Gastrocnemius medialis (tissue), 4 donors: ENCODE data around the gene CALCB. TPM values are rescaled to one million over a fixed set of nuclear protein-coding genes. Genes with fewer than 3 reads are reported as not detected.

ENCODE experiments used
- ATAC-seq, 2 donors: fragments of 150-250 bp; one replicate each; pipeline ENCODE4 v1.9.1; 2016
- DNase-seq, 2 donors: peaks; one replicate each; pipeline ENCODE4 v3.0.0-alpha.2; 2019
- H3K27ac ChIP-seq, 4 donors: fragments of 200-600 bp; sonication (generic); 1 replicate in 1 of 4; 2 replicates in 3 of 4; pipeline ENCODE4 v1.5.1; 2016 to 2018; ENCODE audit warnings: mild to moderate bottlenecking in 2 of 4, moderate library complexity in 1 of 4
- H3K27me3 ChIP-seq, 3 donors: fragments of 200-600 bp; sonication (generic) in 2 of 3; 1 replicate in 1 of 3; 2 replicates in 2 of 3; pipeline versions ENCODE4 v1.5.1 to v1.6.0; 2016 to 2019; ENCODE audit warnings: mild to moderate bottlenecking in 1 of 3, moderate library complexity in 1 of 3
- H3K36me3 ChIP-seq, 2 donors: fragments of 200-600 bp; sonication (generic) in 1 of 2; one replicate each; pipeline ENCODE4 v1.5.1; 2017 to 2018
- H3K4me1 ChIP-seq, 2 donors: fragments of 200-600 bp; sonication (generic) in 1 of 2; one replicate each; pipeline ENCODE4 v1.5.1; 2016 to 2017; ENCODE audit warnings: mild to moderate bottlenecking in 2 of 2
- H3K4me3 ChIP-seq, 4 donors: fragments of 200-600 bp; sonication (generic) in 3 of 4; 1 replicate in 1 of 4; 2 replicates in 3 of 4; pipeline ENCODE4 v1.5.1; 2016 to 2019; ENCODE audit warnings: mild to moderate bottlenecking in 2 of 4
- H3K9me3 ChIP-seq, 3 donors: fragments of 200-600 bp; sonication (generic) in 2 of 3; 1 replicate in 1 of 3; 2 replicates in 2 of 3; pipeline ENCODE4 v1.5.1; 2016 to 2019
- CTCF ChIP-seq, 5 experiments: fragments of 450-650 bp in 3 of 5; fragments of 200-600 bp in 2 of 5; sonication (generic) in 2 of 5; IDR thresholded peaks in 4 of 5; conservative IDR thresholded peaks in 1 of 5; 1 replicate in 4 of 5; 2 replicates in 1 of 5; pipeline ENCODE4 v1.5.1; 2016 to 2019; ENCODE audit warnings: antibody characterized with exemption in 5 of 5, mild to moderate bottlenecking in 3 of 5, moderate library complexity in 3 of 5
- POLR2A ChIP-seq, 2 donors: fragments of 450-650 bp; IDR thresholded peaks; one replicate each; pipeline ENCODE4 v1.6.1; 2017; ENCODE audit warnings: antibody characterized with exemption in 2 of 2, mild to moderate bottlenecking in 2 of 2, moderate library complexity in 2 of 2
- in situ Hi-C, 4 donors: fragments of 200-750 bp; cut with MboI; loops; one replicate each; pipeline versions ENCODE4 v1.15.0 to v1.8.0; 2017; ENCODE audit warnings: low sequenced_read_pairs in 4 of 4
- intact Hi-C: fragments of 100-400 bp; cut with DNase I; formaldehyde crosslinking; loops from one replicate; pipeline ENCODE4 v1.15.1; 2023; ENCODE audit warnings: low total_unique reads
- total RNA-seq, 4 donors: library from RNA; depleted of rRNA; stranded (reverse); fragments of >200 nt; gene quantifications; one replicate each; pipeline versions ENCODE4 v1.1.0 to v1.2.3, GENCODE V29; 2016

The CALCB gene
- total RNA-seq, 4 donors from 2014 or later, result not detected

DNA sequence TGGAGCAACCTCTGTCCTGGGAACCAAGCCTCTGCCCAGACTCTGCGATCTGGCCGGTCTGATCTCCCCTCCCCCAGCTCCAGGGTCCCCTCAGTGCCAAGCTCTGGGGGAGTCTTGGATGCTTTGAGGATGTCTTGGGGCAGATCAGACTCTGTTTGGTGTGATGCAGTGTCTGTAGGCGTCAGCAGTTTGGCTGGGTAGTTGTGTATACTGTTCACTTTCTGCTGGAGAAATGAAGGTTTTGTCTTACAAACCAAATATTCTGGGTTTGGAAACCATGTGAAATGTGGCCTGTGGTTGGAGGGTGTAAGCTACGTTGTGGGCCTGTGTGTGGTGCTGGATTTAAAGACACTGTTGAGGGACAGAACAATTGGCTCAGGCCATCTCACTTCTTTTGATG lies 46.0 kb downstream of the CALCB start:
- Histone ChIP-seq H3K27ac (no peak overlapping the region), H3K36me3 (no peaks in the 10 kb centered on the region), H3K27me3 (peaks cover 11 to 22% (median 19%) of the 10 kb centered on the region in 3 donors), H3K4me1 (no peaks in the 10 kb centered on the region), H3K4me3 (no peak overlapping the region), H3K9me3 (no peaks in the 10 kb centered on the region)
- TF ChIP-seq POLR2A (IDR thresholded peaks at IDR 0.05) (no peak), CTCF (IDR thresholded peaks at IDR 0.05 in 4 of 5, conservative IDR thresholded peaks at IDR 0.05 in 1 of 5) (no peak)
- in situ Hi-C loops, result no loop called here
- no peak for ATAC-seq
- no peak for DNase-seq
- intact Hi-C loops, result no loop called here

DNA sequence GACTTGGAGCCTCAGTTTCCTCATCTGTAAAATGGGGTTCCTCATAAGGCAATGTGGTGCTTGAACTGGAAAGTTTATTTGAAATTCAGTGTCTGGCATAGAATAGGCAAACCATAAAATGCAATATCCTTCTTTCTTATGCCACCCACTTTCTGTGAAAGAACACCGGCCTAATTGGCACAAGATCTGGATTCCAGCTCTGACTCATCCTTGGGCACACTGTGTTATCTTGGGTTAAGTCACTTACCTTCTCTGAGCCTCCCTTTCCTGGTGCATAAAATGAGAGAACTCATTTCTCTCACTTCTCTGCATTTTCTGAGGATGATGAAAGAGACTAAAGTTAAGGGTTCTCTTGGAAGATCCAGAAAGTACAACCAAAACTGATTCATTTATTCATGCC lies 46.4 kb downstream of the CALCB start:
- no peak for TF ChIP-seq POLR2A (IDR thresholded peaks at IDR 0.05)
- TF ChIP-seq CTCF (IDR thresholded peaks at IDR 0.05 in 4 of 5, conservative IDR thresholded peaks at IDR 0.05 in 1 of 5), result no peak
- H3K4me3 ChIP-seq, result no peak overlapping the region
- peaks cover 11 to 19% (median 17%) of the 10 kb centered on the region in 3 donors for H3K27me3 ChIP-seq
- H3K36me3 ChIP-seq, result no peaks in the 10 kb centered on the region
- no peaks in the 10 kb centered on the region for H3K9me3 ChIP-seq
- H3K27ac ChIP-seq, result no peak overlapping the region
- in situ Hi-C loops, result no loop called here
- no peak for ATAC-seq
- no peak for DNase-seq
- intact Hi-C loops, result no loop called here
- H3K4me1 ChIP-seq, result no peaks in the 10 kb centered on the region

DNA sequence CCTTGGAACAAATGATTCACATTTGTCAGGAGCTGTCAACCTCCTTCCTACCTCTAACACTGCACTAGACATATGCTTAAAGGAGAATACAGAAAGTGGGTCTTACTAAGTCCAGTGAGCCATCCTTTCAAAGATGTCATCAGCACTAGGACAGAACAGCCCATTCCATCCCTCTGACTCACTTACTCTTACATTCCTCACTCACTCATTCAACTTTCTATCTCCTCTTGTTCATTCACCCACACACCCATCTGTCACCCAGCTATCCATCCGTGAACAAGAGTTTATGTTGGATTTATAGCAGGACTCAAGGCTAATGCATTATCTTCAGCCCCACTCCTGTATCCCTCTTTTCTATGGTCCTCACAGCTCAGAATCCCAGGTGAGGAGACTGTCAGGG lies 50.5 kb downstream of the CALCB start:
- no peak for TF ChIP-seq POLR2A (IDR thresholded peaks at IDR 0.05)
- H3K4me1 ChIP-seq, result no peaks in the 10 kb centered on the region
- no peak overlapping the region for H3K4me3 ChIP-seq
- no peaks in the 10 kb centered on the region for H3K27me3 ChIP-seq
- in situ Hi-C loops (no loop called here), intact Hi-C loops (no loop called here)
- no peak overlapping the region for H3K27ac ChIP-seq
- no peaks in the 10 kb centered on the region for H3K9me3 ChIP-seq
- ATAC-seq (no peak), DNase-seq (no peak)
- H3K36me3 ChIP-seq, result no peaks in the 10 kb centered on the region

- Histone ChIP-seq H3K4me3 (no peak overlapping the region), H3K27ac (no peak overlapping the region), H3K36me3 (no peaks in the 10 kb centered on the region), H3K27me3 (no peaks in the 10 kb centered on the region), H3K4me1 (no peaks in the 10 kb centered on the region), H3K9me3 (no peaks in the 10 kb centered on the region)
- ATAC-seq (no peak), DNase-seq (no peak)
- in situ Hi-C loops, result no loop called here
- TF ChIP-seq POLR2A (IDR thresholded peaks at IDR 0.05) (no peak), CTCF (IDR thresholded peaks at IDR 0.05 in 4 of 5, conservative IDR thresholded peaks at IDR 0.05 in 1 of 5) (no peak)
- intact Hi-C loops, result no loop called here
Observed at GRCh38 chr11:15124528-15124927, 51.1 kb downstream of the CALCB start.

DNA sequence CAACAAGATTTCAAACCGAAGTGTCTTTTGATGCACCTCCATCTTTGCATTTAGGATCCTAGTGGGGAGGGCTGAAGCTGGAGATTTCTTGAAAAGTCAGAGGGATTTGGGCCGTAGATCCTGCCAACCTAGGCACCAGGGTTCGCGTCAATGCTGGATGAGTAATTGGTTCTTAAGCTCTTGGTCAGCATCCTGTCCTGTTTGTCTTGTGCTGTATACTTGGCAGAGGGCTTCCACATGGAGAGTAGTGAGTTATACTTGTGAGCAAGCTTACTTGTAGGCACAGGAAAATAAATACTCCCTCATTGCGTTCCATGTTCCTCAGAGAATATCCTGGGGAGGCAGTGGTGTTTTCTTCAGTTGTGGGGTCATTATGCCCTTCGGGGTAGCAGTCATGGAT lies 53.9 kb downstream of the CALCB start:
- Histone ChIP-seq H3K4me1 (no peaks in the 10 kb centered on the region), H3K9me3 (no peaks in the 10 kb centered on the region), H3K27ac (no peak overlapping the region), H3K27me3 (no peaks in the 10 kb centered on the region), H3K4me3 (no peak overlapping the region), H3K36me3 (no peaks in the 10 kb centered on the region)
- DNase-seq (no peak), ATAC-seq (no peak)
- intact Hi-C loops, result no loop called here
- TF ChIP-seq CTCF (IDR thresholded peaks at IDR 0.05 in 4 of 5, conservative IDR thresholded peaks at IDR 0.05 in 1 of 5), result no peak
- TF ChIP-seq POLR2A (IDR thresholded peaks at IDR 0.05), result no peak
- in situ Hi-C loops, result no loop called here

Other genes with a start within 250 kb of the CALCB start
- 1 to 10 TPM; 4.6 to 9.2 (median 4.8) TPM for gene CYP2R1, start 181.4 kb upstream of the CALCB start, total RNA-seq
- not detected for gene CALCA, start 101.2 kb upstream of the CALCB start, total RNA-seq
- not detected for gene INSC, start 41.3 kb downstream of the CALCB start, total RNA-seq